ENCODE results near the gene SYT8. TPM values are rescaled to one million over a fixed set of nuclear protein-coding genes. Genes with fewer than 3 reads are reported as not detected.
A peak's percentile ranks its signal among the peaks of the same experiment; 100 is the strongest.

SYT8 gene
- total RNA-seq, 1 experiment from 2014 or later = not detected

GRCh38 chr11:1826552-1827094, 8.2 kb upstream of the SYT8 start:
- Mint-ChIP-seq H3K4me1 (no peaks in the 10 kb centered on the region), H3K36me3 (ENCODE audit: insufficient read depth in 1 of 3, low read depth in 3 of 3) (no peaks in the 10 kb centered on the region), H3K27ac (peak overlapping the region in 1 of 3 experiments; percentile 73; a peak in 1 of 7 replicates), H3K27me3 (ENCODE audit: low read depth) (peaks cover 21% of the 10 kb centered on the region), H3K4me3 (no peak overlapping the region), H3K9me3 (no peaks in the 10 kb centered on the region)
- Histone ChIP-seq H3K79me2 (ENCODE audit: insufficient read depth, low read length) (no peaks in the 10 kb centered on the region), H3K4me2 (ENCODE audit: insufficient read depth, insufficient read length, low read length) (no peak overlapping the region), H3T11ph (ENCODE audit: low read length) (no peak overlapping the region), H2BK120ac (ENCODE audit: low read depth, low read length, poor library complexity, severe bottlenecking) (no peak overlapping the region), H2BK15ac (ENCODE audit: low read depth, low read length) (no peak overlapping the region), H3K4ac (ENCODE audit: low read depth, low read length) (no peak overlapping the region), H3K9me3 (ENCODE audit: control insufficient read depth, low read depth, low read length) (no peaks in the 10 kb centered on the region), H2BK5ac (ENCODE audit: insufficient read length, low read length) (no peak overlapping the region), H2BK12ac (ENCODE audit: insufficient read length, low read depth, low read length) (no peak overlapping the region), H4K20me1 (ENCODE audit: control insufficient read depth, insufficient read depth, insufficient read length) (no peaks in the 10 kb centered on the region), H3K27ac (ENCODE audit: insufficient read length, low read depth, low read length) (no peak overlapping the region), H3K4me1 (ENCODE audit: insufficient read depth, low read length) (no peaks in the 10 kb centered on the region), H4K91ac (ENCODE audit: insufficient read length, low read depth, low read length) (no peak overlapping the region), H2BK20ac (ENCODE audit: low read depth, low read length, poor library complexity, severe bottlenecking) (no peak overlapping the region), H4K8ac (replicated peaks; ENCODE audit: insufficient read length, low read depth, low read length) (no peak overlapping the region), H2AK5ac (ENCODE audit: insufficient read length, low read length) (no peak overlapping the region), H4K5ac (ENCODE audit: insufficient read length, low read depth, low read length) (no peak overlapping the region), H3K14ac (ENCODE audit: insufficient read depth, low read length) (no peak overlapping the region), H3K56ac (ENCODE audit: insufficient read length, low read depth, low read length) (no peak overlapping the region), H3K9ac (ENCODE audit: extremely low read depth, insufficient read length, low read length) (no peak overlapping the region), H3K27me3 (ENCODE audit: insufficient read depth, low read length) (no peaks in the 10 kb centered on the region), H3K79me1 (ENCODE audit: insufficient read depth, low read depth, low read length, poor library complexity, severe bottlenecking) (no peaks in the 10 kb centered on the region), H3K23ac (ENCODE audit: insufficient read length, low read depth, low read length) (no peak overlapping the region), H3K23me2 (ENCODE audit: insufficient read length, low read depth, low read length, poor library complexity, severe bottlenecking) (no peaks in the 10 kb centered on the region), H2AFZ (ENCODE audit: low read length) (no peak overlapping the region), H3K18ac (ENCODE audit: insufficient read length, low read depth, low read length) (no peak overlapping the region)
- WGBS (ENCODE audit: extremely low coverage, insufficient read length, low lambda C conversion rate) = no CpG with 5 or more reads among the region's 15 CpGs
- DNase-seq = peak; percentile 58
- TF ChIP-seq CTCF (conservative IDR thresholded peaks at IDR 0.05) = peak; percentile 45

All from H9 (cell line).